Osteocyte (in vitro differentiated cells): ENCODE measurements around the gene RAB2B. TPM values are rescaled to one million over a fixed set of nuclear protein-coding genes. Genes with fewer than 3 reads are reported as not detected.

Experiments
- DNase-seq: peaks from one replicate; pipeline ENCODE4 v3.0.0; 2021; ENCODE audit warnings: mixed read lengths; ENCODE audit not compliant: unreplicated experiment; ENCODE audit errors: extremely low spot score
- H3K27ac Mint-ChIP-seq: one replicate; pipeline ENCODE4 v1.8.0; 2021; ENCODE audit warnings: mild to moderate bottlenecking, mixed read lengths; ENCODE audit not compliant: unreplicated experiment
- H3K27me3 Mint-ChIP-seq: one replicate; pipeline ENCODE4 v1.8.0; 2021; ENCODE audit warnings: mixed read lengths; ENCODE audit not compliant: unreplicated experiment
- H3K36me3 Mint-ChIP-seq: one replicate; pipeline ENCODE4 v1.8.0; 2021; ENCODE audit warnings: mixed read lengths; ENCODE audit not compliant: unreplicated experiment
- H3K4me1 Mint-ChIP-seq: one replicate; pipeline ENCODE4 v1.8.0; 2021; ENCODE audit warnings: mixed read lengths; ENCODE audit not compliant: unreplicated experiment
- H3K4me3 Mint-ChIP-seq: one replicate; pipeline ENCODE4 v1.8.0; 2021; ENCODE audit warnings: mild to moderate bottlenecking, moderate library complexity, mixed read lengths; ENCODE audit not compliant: unreplicated experiment
- H3K9me3 Mint-ChIP-seq: one replicate; pipeline ENCODE4 v1.8.0; 2021; ENCODE audit warnings: mixed read lengths; ENCODE audit not compliant: unreplicated experiment
- CTCF ChIP-seq: fragments of 200-600 bp; sonication (generic); IDR thresholded peaks from 2 replicates; pipeline ENCODE4 v1.5.0; 2021; ENCODE audit warnings: antibody characterized with exemption, mild to moderate bottlenecking, moderate library complexity
- total RNA-seq: library from RNA; stranded (reverse); gene quantifications from 2 replicates; pipeline ENCODE4 v1.2.1, GENCODE V29; 2021

The RAB2B gene
- total RNA-seq, 1 donor from 2014 or later: 38.7 TPM

DNA sequence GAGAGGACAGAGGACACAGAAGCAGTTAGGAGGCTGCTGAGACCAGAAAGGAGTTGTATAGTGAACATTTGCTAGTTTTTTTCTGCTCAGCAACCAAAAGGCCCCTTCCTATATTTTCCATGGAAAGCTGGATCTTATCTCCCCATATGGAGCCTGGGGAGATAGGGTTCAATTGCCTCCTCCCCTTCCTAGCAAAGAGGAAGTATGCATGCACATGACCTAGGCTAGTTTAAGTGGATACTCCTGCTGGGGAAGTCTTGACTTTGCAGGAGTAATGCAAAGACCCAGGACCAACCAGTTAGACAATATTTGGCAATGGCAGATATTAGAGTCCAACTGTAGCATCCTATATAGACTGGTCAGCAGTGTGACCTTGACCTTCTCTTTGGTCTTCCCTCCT is 35.9 kb downstream of the RAB2B start:
- no peaks in the 10 kb centered on the region for H3K9me3 Mint-ChIP-seq
- no peaks in the 10 kb centered on the region for H3K27me3 Mint-ChIP-seq
- DNase-seq: no peak
- H3K27ac Mint-ChIP-seq: no peak overlapping the region
- no peaks in the 10 kb centered on the region for H3K36me3 Mint-ChIP-seq
- no peak for TF ChIP-seq CTCF
- H3K4me3 Mint-ChIP-seq: no peak overlapping the region
- peaks cover 18% of the 10 kb centered on the region for H3K4me1 Mint-ChIP-seq

- peak; percentile 98 for DNase-seq
- peaks cover 36% of the 10 kb centered on the region for H3K4me1 Mint-ChIP-seq
- H3K27ac Mint-ChIP-seq: peak overlapping the region; percentile 95
- no peak for TF ChIP-seq CTCF
- peaks cover 8% of the 10 kb centered on the region for H3K36me3 Mint-ChIP-seq
- no peaks in the 10 kb centered on the region for H3K9me3 Mint-ChIP-seq
- H3K27me3 Mint-ChIP-seq: no peaks in the 10 kb centered on the region
- peak overlapping the region; percentile 83 for H3K4me3 Mint-ChIP-seq
Observed at GRCh38 chr14:21437063-21437901, 39.5 kb downstream of the RAB2B start.

- no peak for TF ChIP-seq CTCF
- peaks cover 36% of the 10 kb centered on the region for H3K4me1 Mint-ChIP-seq
- no peaks in the 10 kb centered on the region for H3K27me3 Mint-ChIP-seq
- no peak for DNase-seq
- peaks cover 8% of the 10 kb centered on the region for H3K36me3 Mint-ChIP-seq
- peak overlapping the region; percentile 95 for H3K27ac Mint-ChIP-seq
- no peaks in the 10 kb centered on the region for H3K9me3 Mint-ChIP-seq
- H3K4me3 Mint-ChIP-seq: peak overlapping the region; percentile 83
Observed at GRCh38 chr14:21436567-21437062, 40.1 kb downstream of the RAB2B start.

GRCh38 chr14:21431126-21431525 is 45.6 kb downstream of the RAB2B start:
- Mint-ChIP-seq H3K36me3 (peaks cover 34% of the 10 kb centered on the region), H3K27ac (no peak overlapping the region), H3K4me1 (peaks cover 21% of the 10 kb centered on the region), H3K9me3 (no peaks in the 10 kb centered on the region), H3K27me3 (no peaks in the 10 kb centered on the region), H3K4me3 (no peak overlapping the region)
- no peak for TF ChIP-seq CTCF
- DNase-seq: no peak

- no peak for TF ChIP-seq CTCF
- Mint-ChIP-seq H3K4me1 (peaks cover 4% of the 10 kb centered on the region), H3K27ac (no peak overlapping the region), H3K36me3 (peaks cover 38% of the 10 kb centered on the region), H3K9me3 (no peaks in the 10 kb centered on the region), H3K4me3 (no peak overlapping the region), H3K27me3 (no peaks in the 10 kb centered on the region)
- DNase-seq: no peak
Observed at GRCh38 chr14:21428930-21429329, 47.8 kb downstream of the RAB2B start.
